Stimulated activated CD4-positive, alpha-beta T cell treated with anti-CD3 and anti-CD28 coated beads, Interleukin-15, amount 100 ng/mL, for 1 hour (primary cell): ENCODE data around the gene TANGO2.

Experiments used
- DNase-seq, 2 donors: peaks; one replicate each; pipeline ENCODE4 v3.0.0-alpha.2; 2020; ENCODE audit warnings: low read depth in 1 of 2, low spot score in 1 of 2

The TANGO2 gene

DNA sequence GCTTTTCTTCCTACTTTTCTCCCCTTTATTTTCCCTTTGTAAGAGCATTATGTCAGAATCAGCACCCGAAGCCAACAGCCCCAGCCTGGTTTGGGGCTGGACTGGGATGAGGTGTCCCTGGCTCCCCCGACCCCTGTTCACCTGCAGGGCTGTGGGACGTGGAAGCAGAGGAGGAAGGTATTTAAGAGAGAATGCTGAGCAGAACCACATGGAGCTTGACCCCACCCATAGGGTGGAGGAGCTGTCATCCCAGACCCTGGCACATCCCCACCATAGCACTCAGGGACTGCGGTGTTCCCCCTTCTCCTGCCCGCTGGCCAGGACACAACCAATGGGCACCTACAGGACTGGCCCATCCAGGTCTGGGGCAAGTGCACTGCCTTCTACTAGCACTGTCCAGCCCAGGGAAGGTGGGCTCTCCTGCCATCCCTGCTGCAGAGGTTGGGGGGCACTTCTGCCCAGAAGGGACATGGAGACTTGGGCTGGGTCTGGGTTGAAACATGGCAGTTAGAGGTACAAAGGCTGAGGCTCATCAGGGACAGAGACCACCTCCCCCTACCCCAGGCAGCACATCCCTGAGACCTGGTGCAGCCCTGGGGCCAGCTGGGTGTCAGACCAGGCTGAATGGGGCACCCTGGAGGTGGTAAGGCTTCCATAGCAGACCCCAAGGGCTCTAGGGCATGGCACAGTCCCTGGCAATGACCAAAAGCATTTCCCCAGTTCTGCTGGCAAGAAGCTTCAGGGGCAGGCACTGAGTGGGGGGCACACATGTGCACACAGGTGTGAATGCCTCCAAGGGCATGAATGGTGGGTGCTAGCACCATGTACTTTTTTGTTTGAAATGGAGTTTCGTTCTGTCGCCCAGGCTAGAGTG lies 19.7 kb downstream of the TANGO2 start:
- no peak for DNase-seq

DNA sequence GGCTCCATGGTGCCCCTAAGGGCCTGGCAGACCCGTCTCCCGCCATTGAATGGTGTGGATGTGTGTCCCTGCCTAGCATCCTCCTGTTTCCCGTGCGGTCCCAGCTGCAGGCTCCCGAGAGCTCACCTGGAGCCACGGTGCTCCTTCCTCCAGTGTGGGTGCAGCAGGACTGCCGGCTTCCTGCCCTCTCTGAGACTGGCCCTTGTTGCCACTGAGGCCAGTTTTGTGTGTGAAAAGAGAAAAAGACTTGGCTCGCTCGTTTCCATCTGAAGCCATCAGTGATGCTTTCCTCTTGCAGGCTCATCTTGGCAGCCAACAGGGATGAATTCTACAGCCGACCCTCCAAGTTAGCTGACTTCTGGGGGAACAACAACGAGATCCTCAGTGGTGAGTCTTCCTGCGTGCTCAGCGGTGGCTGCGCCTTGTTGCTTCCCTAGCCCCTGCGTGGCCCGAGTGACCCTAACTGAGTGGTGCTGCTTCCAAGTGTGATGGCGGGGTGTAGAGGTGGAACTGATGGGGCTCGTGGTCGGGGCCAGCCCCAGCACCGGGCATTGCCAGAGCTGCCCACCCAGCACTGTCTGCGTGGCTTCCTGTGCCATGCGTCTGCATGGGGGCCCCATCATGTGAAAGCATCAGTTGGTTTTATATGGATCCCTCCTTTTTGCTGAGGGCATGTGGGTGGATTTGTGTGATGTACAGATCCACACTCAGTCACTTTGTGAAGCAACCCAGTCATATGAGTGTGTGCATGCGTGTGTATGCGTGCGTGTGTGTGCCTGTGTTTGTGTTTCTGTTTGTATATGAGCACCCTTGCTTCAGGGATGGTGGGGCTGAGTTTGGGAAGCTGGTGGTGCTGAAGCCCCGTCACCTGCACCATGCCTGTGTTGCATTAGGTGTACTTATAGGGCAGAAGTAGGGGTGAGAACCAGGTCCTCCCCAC lies 22.4 kb downstream of the TANGO2 start:
- no peak for DNase-seq

DNA sequence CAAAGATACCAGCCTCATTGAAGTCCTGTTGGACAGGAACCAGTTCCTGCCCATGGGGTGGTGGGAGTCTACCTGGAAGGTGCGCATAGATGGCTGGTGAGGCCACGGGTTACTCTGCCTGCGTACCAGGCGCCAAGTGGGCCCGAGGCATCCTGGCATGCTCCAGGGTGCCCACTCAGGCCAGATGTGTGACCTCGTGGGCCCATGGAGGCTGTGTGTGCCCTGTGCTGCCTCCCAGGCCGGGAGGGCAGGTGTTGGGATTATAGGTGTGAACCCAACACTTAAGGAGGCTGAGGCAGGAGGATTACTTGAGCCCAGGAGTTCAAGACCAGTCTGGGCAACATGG lies 23.1 kb downstream of the TANGO2 start:
- DNase-seq = no peak

GRCh38 chr22:20044495-20045151 lies 23.7 kb downstream of the TANGO2 start:
- DNase-seq = no peak

DNA sequence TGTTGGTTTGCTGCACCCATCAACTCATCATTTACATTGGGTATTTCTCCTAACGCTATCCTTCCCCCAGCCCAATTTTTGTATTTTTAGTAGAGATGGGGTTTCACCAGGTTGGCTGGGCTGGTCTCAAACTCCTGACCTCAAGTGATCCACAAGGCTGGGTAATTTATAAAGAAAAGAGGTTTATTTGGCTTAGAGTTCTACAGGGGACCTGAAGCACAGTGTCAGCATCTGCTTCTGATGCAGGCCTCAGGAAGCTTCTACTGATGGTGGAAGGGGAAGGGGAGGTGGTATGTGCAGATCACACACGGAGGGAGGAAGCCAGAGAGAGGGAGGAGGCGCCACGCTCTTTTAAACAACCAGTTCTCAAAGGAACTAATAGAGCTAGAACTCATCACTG lies 25.8 kb downstream of the TANGO2 start:
- no peak for DNase-seq

- no peak for DNase-seq
These were observed 31.0 kb downstream of the TANGO2 start for GRCh38 chr22:20051927-20052308.

- DNase-seq = no peak
These were observed 31.7 kb downstream of the TANGO2 start for GRCh38 chr22:20052309-20053259.

DNA sequence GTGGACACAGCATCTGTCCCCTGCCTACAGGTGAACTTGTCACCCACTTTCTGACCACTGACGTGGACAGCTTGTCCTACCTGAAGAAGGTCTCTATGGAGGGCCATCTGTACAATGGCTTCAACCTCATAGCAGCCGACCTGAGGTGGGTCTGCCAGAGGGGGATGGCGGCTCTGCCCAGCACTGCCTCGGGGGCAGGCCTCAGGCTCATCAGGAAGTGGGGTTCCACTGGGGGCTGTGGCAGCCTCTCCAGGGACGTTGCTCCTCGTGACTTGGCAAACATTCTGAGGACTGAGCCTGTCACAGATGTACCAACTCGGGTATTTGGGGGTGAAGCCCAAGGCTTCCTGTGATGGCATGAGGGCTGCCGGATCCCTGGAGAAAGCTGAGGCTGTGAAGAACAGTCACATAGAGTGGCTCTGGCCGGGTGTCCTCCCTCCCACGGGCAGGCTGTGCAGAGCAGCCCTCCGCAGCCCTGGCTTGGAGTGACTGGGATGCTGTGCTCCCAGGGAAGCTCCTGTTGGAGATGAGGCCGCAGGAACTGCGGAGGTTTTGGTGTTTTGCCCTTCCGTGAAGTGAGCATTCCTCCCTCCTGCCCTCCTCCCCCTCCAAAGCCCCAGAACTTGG lies 32.6 kb downstream of the TANGO2 start:
- no peak for DNase-seq

DNA sequence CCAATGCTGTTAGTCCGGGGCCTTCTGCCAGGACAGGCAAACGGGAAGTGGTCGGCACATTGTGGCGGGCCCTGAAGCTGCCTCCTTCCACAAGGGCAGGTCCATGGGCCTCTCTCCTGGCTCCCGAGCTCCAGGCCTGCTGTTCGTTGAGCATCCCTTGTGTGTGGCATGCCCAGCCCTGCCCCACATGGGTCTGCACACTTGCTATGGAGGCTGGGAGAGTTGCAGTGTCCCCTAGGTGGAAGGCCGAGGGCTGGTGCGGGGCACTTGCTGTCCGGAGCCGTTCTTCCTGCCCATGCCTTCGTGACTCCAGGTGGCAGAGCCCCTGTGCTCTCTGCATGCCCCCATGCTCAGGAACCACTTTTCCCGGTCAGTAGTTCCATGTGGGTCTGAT lies 33.1 kb downstream of the TANGO2 start:
- no peak for DNase-seq

- no peak for DNase-seq
These were observed 33.6 kb downstream of the TANGO2 start for GRCh38 chr22:20054485-20054884.

DNA sequence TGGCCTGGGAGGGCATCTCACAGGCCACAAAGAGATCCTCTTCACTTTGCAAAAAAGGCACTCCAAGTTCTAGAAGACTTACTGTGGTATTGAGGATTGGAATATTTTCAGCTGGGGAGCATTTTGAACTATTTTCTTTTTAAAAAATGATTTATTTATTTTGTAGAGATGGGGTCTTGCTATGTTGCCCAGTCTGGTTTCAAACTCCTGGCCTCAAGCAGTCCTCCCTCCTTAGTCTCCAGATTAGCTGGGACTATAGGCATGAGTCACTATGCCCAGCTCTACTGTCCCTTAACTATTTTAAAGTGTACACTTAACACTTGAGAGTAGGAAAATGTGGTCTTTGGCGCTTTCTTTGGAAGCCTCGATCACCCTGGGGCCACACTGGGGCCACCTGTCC lies 34.2 kb downstream of the TANGO2 start:
- DNase-seq = no peak

- no peak for DNase-seq
These were observed 34.7 kb downstream of the TANGO2 start for GRCh38 chr22:20055654-20056053.

DNA sequence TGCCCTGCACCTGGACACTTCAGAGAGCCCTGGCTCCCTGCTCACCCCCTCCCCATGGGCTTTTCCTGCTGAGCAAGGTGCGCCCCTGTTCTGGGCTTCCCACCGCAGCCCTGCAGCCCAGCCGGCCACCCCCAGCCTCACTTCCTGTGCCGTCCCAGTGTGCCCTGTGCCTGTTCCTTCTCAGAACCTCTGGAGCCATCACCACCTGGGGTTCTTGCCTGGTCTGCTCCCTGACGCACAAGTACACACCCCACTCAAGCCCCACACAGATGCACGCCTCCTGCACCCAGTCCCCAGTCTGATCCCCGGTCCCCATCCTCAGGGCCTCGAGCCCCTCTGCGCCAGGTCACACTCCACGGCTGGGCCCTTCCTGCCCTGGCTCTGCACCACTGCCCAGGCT lies 35.3 kb downstream of the TANGO2 start:
- no peak for DNase-seq

DNA sequence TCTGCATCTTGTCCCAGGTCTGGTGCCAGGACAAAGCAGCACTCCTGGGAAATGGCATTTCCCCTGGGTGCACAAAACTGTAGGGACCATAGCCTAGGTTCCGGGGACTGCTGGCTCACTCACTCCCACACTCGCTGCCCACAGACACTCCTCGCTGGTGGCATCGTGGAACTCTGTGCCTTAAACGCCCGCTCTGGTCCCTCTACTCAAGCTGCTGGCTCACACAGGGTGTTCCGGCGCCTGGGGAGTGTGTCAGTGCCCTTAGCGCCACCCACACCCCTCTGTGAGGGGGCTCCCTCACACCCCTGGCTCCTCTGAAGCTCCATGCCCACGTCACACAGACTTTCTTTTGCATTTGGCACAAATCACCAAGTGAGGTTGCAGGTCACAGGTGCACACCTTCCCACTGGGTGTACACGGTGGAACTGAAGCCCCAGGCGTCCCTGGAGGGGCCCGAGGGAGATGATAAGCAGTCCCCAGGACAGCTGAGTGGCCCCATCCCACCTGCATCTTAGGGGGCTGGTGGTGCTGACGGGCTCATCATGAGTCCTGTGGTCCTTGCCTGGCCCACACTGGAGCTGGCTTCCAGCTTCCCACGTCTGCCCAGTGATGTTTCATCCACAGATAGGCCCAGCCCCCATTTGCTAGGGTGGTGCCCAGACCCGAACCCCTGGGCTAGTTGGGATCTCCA lies 35.9 kb downstream of the TANGO2 start:
- DNase-seq = no peak

- no peak for DNase-seq
These were observed 36.8 kb downstream of the TANGO2 start for GRCh38 chr22:20057596-20058268.

DNA sequence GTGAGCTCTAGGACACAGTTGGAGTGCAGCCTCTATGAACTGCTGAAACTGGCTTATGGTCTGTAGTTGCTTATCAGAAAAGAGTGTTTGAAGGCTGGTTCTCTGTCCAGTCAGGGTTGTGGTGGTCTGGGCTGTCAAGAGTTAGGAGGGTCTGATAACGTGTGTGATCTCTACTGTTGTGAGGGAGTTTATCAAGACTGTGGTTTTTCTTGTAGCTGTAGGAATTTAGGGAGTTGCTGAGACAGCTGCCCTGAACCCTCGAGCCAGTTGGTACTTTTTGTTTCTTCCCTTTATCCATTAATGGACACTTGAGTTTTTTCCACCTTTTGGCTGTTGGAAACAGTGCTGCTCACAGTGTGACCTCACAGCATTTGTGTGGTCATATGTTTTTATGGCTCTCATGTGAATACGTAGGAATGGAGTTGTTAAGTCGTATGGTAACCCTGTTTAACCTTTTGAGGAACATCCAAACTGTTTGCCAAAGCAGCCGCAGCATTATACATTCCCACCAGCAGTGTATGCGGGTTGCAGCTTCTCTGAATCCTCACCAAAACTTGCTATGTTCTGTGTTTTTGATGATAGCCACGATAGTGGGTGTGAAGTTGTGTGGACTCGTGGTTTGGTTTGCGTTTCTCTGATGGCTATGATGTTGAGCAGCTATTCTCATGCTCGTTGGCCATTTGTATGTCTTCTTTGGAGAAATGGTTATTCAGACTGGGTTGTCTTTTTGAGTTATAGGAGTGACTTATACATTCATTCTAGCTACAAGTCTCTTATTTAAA lies 38.3 kb downstream of the TANGO2 start:
- no peak for DNase-seq

DNA sequence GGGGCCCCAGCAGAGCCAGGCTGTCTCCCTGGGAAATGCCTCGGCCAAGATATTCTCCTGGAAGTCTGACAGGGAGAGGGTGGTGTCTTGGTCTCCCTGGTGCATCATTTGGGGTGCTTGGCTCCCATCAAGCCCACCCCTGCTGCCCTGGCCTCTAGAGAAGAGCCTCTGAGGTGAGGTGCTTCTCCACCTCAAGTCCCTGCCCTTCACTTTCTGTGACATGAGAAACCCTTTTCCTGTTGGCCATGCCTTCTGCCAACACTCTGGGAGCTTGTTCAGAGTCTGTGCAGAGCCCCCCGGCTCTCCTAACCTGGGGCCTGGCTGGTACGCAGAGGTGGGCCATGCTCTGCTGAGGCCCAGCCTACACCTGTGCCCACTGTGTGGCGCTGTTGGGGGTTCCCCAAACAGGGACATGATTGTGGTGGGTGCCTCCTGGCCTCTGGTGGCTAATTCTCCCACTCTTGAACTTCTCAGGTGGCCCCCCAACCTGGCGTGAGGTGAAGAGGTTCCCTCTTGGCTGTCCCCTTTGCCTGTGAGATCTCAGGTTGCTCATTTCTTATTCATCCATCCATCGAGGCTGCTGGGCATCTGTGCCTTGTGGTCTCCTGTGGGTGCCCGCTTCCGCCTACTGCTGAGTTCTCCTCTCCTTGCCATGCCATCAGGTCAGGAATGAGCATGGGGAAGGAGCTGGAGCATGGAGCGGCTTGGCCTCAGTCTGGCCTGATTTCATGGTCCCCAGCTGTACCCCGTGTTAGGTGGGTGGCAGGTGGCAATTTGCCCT lies 40.0 kb downstream of the TANGO2 start:
- no peak for DNase-seq
